ENCODE results near the gene BAZ1A.
A peak's percentile ranks its signal among the peaks of the same experiment; 100 is the strongest.
"Not testable (repeated sequence)": the region's sequence is repeated elsewhere in the genome, so short reads cannot be mapped to it uniquely, and the experiment has no call there.

The BAZ1A gene

DNA sequence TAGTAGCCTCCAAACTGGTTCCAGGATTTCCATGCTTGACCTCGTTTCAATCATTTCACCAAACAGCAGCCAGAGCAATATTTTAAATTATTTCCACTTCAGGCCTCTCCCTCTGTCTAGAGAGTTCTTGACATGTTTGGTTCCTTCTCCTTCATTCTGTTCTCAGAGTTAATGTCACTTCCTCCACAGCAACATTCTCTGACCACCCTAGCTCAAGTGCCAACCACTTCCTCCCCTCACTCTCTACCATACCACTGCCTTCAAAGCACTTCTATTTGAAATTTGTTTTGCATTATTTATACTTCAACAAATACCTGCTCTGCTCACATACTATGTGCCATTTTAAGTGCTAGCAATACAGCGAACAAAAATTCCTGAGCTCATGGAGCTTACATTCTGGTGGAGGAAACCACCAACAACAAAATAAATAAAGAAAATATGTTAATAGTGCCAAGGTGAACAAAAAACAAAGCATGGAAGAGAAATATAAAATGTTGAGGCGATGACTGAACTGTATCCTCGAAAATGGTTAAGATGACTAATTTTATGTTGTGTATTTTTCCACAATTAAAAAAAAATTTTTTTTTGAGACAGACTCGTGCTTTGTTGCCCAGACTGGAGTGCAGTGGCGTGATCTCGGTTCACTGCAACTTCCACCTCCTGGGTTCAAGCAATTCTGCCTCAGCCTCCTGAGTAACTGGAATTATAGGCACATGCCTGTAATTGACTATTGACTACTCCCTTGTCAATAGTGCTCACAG is 17.3 kb downstream of the BAZ1A start:
- no peak for DNase-seq

DNA sequence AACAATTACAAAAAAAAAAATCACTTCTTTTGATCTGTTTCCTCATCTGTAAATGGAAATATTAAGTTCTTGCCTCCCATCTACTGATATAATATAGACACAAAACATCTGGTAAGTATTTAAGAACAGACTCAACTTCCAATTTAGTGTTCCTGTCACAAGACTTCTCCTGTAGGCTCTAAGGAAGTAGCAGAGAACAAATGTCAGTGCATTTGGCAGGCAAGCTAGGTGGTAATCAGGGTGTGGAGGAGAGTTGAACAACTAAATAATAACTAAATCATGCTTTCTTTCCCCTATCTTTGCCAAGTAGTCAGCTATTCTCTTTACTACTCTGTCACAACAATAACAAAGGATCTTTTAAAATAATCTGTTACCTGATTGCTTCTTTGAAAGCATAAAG is 22.1 kb downstream of the BAZ1A start:
- no peak for DNase-seq

DNA sequence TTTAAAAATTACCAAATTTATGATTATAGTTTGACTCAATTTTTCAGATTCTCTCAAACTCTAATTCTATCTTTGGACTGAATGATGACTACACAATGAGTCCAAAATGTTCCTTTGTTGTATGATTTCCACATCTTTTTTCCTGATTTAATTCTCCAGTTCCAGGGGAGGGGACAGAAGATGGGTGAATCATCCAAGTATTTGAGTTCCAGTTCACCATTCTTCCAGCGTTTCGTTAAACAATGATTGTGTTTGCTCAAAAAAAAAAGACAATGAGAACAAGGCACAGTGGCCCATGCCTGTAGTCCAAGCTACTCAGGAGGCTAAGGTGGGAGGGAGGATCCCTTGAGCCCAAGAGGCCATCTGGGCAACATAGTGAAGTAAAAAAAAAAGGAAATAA is 23.8 kb downstream of the BAZ1A start:
- peak; percentile 65 for DNase-seq

DNA sequence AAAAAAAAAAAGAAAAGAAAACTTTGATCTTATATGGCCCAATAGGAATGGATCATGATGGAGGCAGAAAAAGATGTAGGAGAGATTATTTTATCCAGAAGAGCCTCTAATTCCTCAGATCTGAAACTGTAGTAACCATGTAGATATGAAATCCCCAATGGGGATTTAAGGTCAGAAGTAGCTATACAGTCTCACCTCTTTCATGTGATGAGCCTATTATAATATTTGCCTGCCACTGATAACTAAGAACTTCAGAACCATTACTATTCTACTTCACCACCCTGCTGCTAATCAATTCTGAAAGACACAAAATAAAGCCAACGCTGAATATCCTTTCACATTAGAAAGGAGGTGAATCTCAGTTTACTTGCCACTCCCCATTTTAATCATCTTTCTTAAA is 29.3 kb downstream of the BAZ1A start:
- no peak for DNase-seq

DNA sequence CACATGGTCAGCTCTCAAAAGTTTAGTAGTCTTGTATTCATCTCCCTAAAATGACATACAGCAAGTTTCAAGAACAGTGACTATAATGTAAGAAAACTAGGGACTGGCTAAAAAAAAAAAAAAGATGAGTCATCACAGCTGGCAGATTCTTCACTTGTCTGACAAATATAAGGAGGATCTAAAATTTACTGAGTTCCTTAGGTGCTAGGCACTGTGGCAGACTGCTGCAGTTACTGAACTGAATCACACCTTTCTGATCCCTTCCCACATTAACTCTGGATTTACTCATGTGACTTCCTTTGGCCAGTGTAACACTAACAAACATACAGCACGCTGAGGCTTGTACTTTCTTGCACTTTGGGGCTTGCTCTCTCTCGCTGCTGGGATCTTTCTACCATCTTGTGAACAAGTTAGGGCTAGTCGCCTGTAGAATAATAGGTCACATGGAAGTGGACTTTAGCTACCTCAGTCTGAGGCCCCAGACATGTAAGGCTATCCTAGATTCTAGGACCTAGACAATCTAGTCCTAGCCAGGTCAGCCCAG is 32.1 kb downstream of the BAZ1A start:
- peak; percentile 77 for DNase-seq

DNA sequence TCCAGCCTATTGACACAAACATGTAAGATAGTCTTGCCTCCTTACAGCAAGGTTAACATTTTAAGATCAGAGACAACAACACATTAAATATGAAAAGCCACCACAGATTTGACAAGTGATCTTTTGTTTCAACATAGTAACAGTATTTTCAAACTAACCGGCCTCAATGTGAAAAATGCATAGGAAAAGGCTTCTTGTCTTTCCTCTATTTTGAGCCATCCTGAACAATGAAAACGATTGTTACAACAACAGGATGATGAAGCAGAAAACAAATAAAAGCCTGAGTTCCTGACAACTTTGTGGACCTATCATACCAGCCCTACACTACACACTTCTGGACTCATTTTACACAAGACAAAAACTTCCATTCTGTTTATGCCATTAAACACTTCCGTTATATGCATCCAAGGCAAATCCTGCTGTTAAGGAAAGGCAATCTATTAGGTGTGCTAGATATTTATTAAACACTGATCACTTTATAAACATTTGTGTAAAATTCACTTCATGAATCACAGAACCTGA is 37.3 kb downstream of the BAZ1A start:
- DNase-seq: no peak

DNA sequence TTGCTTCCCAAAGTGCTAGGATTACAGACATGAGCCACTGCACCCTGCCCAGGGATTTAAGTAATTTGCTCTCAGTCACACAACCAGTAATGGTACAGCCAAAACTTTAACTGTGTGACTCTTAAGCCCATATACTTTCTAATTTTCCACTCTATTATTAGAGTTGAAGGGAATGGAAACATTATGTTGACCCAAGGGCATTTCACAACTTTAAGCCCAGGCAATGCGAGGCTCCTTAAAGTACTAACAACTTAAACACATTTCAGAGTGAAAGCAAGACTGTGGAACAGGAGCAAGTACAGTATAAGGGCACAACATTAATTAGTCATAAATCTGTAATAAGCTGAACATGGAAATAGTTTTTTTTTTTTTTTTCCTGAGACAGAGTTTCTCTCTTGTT is 39.8 kb downstream of the BAZ1A start:
- no peak for DNase-seq

DNA sequence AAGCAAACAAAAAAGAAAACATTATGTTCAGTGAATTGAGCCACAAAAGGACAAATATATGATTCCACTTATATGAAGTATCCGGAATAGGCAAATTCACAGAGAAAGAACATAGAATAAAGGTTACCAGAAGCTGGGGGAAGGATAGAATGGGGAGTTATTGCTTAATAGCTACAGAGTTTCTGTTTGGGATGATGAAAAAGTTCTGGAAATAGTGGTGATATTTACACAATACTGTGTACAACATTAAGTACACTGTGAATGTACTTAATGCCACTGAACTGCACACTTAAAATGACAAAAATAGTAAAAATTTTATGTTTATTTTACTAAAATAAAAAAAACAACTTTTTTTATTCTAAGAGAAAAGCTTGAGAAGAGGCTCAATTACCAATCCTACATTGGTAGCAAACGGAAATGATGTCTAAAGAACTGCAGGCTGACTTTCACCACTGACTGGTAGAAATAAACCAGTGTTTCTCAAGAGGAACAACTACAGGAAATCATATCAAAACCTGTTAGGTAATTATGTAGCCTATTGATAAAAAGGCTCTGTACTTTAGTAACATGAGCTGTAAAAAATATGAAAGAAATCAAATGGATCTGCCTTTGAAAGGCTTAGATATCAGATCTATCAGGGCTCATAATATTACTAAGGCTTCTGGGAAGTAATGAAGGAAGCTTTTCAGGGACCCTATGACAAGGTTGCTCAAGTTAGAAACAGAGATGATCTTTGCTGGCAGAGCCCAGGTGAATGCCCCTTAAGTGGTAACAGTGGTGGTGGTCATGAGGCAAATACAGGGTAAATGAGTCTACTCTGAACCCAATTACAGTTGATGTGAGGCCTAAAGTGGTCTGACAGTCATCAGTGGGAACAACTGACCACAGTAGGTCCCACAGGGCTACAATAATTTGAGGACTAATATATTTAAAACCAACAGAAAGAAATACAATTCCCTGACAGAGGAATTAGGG is 41.3 kb downstream of the BAZ1A start:
- DNase-seq: no peak

DNA sequence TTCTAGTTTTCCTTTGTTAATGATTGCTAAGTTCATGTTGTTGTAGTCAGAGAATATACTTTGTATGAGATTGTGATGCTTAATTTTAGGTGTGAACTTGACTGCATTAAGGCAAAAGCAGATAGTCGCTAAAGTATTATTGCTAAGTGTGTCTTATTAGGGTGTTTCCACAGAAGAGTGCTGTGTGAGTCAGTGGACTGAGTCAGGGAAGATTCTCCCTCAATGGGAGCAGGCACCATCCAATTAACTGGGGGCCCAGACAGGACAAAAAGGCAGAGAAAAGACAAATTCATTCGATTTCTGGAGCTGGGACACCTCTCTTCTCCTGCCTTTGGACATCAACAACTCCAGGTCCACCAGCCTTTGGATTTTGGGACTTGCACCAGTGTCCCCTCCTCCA is 48.5 kb downstream of the BAZ1A start:
- DNase-seq: peak; percentile 38

DNA sequence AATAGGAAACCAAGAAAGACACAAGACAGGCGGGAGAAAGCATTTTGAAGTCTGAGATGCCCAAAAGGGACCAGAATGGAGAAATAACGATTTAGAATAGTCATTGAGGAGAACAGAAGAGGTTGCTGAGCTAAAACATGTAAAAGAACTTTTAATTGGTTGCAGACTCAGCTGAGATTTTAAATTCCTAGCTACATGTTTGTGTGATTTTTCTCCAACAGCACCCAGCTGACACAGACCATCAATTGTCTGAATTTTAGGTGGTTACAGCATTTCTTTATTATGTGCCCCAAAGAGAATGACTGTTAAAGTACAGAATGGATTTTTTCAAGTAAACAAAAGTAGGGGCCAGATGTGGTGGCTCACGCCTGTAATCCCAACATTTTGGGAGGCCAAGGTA is 50.3 kb downstream of the BAZ1A start:
- no peak for DNase-seq

DNA sequence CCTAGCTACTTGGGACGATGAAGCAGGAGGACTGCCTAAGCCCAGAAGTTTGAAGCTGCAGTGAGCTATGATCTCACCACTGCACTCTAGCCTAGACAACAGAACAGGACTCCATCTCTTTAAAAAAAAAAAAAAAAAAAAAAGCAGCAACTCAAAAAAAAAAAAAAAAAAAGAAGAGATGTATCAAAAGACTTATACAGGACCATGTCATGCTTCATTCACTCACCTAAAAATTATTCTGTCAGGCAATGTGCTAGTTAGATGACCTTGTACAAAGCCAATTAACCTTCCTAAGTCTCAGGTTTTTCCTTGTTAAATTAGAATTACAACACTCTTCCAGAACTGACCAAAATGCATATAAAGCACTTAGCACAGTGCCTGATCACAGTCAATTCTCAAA is 50.9 kb downstream of the BAZ1A start:
- DNase-seq: no peak

DNA sequence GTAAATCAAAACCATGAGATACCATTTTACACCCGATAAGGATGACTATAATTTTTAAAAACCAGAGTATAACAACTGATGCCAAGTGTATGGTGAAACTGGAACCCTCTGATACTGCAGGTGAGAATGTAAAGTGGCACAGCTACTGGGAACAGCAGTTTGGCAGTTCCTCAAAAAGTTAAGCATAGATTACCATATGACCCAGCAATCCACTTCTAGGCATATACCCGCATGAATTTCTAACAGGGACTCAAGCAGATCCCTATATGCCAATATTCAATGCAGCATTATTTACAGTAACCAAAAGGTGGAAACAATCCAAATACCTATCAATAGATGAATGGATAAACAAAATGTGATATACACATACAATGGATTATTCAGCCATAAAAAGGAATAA is 57.4 kb downstream of the BAZ1A start:
- no peak for DNase-seq

DNA sequence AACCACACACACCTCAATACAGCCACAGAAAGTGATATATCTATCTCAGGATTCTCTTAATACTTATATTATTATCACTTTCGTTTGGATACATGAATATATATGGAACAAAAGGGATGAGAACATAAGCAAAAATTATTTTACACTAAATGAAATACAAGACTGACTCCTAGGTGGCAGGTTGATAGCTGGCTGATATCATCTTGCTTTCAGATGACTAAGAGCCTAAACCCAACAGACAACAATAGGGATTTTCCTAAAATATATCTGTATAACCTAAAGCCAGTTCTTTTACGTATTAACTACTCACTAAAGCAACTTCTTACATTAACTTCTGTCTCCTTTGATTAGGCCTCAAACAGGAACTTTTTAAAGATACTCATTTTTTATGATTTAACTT is 65.1 kb downstream of the BAZ1A start:
- DNase-seq: no peak

DNA sequence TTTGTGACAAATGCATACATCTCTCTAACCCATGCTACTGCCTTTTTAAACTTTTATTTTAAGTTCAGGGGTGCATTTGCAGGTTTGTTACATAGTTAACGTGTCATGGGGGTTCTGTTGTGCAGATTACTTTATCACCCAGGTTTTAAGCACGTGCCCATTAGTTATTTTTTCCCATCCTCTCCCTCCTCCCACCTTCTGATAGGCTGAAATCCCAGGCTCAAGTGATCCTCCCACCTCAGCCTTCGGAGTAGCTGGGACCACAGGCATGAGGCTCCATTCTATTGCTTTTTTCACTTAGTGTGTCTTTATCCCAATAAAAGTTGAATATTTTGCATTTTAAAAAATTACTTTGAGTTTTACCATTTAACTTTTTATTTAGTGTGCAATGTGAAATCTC is 68.9 kb downstream of the BAZ1A start:
- no peak for DNase-seq

DNA sequence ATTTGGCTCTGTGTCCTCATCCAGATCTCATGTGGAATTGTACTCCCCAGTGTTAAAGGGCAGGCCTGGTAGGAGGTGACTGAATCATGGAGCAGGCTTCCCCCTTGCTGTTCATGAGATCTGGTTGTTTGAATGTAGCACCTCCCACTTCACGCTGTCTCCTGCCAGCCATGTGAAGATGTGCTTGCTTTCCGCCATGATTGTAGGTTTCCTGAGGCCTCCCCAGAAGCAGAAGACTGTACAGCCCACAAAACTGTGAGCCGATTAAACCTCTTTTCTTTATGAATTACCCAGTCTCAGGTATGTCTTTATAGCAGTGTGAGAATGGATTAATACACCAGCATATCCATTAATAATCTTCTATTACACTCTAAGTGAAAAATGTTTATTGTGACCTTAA is 70.2 kb downstream of the BAZ1A start:
- no peak for DNase-seq

DNA sequence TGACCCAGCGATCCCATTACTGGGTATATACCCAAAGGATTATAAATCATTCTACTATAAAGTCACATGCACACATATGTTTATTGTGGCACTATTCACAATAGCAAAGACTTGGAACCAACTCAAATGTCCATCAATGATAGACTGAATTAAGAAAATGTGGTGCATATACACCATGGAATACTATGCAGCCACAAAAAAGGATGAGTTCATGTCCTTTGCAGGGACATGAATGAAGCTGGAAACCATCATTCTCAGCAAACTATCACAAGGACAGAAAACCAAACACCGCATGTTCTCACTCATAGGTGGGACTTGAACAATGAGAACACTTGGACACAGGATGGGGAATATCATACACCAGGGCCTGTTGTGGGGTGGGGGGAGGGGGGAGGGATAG is 76.3 kb downstream of the BAZ1A start:
- DNase-seq: not testable (repeated sequence)

DNA sequence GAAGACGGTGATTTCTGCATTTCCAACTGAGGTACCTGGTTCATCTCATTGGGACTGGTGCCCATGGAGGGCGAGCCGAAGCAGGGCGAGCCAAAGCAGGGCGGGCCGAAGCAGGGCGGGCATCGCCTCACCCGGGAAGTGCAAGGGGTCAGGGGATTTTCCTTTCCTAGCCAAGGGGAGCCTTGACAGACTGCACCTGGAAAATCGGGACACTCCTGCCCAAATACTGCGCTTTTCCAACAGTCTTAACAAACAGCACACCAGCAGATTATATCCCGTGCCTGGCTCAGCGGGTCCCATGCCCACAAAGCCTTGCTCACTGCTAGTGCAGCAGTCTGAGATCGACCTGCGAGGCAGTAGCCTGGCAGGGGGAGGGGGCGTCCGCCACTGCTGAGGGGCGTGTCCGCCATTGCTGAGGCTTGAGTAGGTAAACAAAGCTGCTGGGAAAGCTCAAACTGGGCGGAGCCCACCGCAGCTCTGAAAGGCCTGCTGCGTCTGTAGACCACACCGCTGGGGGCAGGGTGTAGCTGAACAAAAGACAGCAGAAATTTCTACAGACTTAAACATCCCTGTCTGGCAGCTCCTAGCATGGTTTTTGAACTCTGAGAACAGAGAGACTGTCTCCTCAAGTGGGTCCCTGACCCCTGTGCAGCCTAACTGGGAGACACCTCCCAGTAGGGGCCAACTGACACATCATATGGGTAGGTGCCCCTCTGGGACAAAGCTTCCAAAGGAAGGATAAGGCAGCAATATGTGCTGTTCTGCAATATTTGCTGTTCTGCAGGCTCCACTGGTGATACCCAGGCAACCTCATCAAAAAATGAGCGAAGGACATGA is 77.2 kb downstream of the BAZ1A start:
- DNase-seq: no peak

DNA sequence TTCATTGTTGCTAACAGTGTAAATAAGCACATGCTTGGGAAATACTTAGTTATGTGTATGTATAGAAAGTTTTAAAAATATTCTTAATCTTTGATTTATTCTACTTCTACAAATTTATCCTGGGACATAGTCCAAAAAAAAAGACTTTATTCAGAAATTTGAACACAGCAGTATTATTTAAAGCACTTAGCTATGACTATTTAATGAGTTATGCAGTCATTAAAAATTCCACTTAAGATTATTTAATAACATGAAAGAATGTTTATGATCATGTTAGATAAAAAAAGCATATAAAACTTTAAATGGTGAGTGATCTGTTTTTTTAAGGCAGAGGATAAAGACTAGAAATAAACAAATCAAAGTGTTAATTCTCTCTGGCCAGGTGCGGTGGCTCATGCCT is 78.3 kb downstream of the BAZ1A start:
- DNase-seq: no peak

DNA sequence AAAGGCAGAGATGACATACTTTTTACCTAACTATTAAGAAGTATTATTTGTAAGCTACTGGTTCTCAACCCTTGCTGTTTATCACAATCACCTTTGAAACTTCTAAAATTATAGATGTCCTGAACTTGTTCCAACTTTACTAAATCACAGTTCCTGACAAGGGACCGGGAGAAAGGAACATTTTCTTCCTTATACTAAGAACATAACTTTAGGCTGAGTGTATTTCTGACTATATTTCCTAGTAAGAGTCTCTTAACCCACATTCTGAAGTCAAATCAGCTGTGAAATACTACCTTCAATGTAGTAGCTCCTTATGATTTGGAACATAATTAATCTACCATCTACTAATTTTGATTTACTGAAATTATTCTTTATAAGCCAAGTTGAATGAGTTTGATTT is 80.2 kb downstream of the BAZ1A start:
- no peak for DNase-seq

DNA sequence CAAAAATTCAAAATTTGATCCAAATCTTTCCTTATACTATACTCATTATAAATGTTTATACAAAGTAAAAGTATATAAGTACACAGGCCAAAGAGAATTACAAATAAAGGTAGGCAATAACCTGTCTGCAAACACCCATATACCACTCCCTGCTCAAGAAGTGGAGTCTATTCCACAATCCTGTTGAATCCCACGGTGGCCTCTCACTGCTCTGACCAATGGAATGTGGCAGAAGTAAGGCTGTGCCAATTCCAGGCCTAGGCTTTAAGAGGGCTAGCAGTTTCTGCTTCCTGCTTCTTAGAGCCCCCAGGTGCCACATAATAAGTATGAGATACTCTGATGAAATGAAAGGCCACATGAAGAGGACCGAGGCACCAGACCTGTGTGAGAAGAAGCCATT is 80.9 kb downstream of the BAZ1A start:
- DNase-seq: no peak

DNA sequence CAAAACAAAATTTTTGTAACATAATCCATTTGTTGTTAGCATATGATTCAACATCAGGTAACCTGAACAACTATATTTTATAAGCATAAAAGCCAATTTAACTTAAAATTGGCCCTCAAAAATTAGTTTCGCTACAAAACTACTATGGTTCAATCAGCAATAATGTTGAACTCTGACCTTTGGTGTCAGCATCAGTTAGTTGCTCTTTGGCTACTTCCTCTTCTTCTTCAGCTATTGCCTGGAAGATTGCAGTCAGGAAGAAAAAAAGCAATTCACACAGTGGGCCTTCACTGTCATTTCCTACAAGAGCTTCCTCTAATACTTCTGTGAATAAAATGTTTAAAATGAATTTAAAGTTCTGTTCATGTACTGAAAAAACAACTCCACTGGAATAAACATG is 82.6 kb downstream of the BAZ1A start:
- DNase-seq: no peak

DNA sequence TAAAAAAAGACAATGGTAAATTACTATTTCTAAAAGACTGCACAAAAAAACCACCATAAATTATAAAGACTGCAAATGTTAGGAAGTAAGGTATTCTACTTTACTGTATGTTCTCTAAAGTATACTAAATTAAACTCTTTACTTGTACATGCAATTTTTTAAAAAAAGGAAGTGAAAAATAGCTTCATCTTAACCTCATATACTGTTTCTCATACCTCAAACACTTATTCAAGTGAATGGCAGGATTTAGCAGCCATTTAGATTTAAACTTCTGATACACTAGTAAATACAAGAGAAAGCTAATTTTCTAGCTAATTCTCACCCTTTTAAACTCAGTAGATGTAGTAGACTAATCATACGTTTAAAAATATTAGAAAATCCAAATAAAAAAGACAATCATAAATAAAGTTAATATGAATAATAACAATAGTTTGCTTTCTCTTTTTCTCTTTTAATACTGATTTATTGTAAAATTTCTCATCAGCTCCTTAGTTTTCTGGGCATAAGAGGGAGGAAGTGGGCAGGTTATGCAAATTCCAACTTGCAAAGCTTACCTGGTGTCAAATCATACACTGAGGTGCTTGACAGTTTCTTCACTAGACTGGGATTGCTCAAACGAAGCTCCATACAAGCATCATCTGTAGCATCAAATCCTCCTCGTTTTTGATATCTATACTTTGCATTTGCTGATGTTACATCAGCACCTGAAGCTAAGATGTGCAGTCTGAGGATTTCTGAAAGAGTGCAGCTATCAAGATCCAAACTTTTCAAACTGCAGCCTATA is 89.7 kb downstream of the BAZ1A start:
- DNase-seq: no peak
